HG03558 (cell line): ENCODE data around the gene CARD6.
A peak's percentile ranks its signal among the peaks of the same experiment; 100 is the strongest.
"Not testable (repeated sequence)": the region's sequence is repeated elsewhere in the genome, so short reads cannot be mapped to it uniquely, and the experiment has no call there.

ENCODE experiments used
- ATAC-seq: cut with Tn5 transposase; IDR thresholded peaks from one replicate; pipeline ENCODE4 v1.9.1; 2021; ENCODE audit warnings: moderate number of reproducible peaks; ENCODE audit not compliant: unreplicated experiment; ENCODE audit errors: extremely low read depth

CARD6 gene

DNA sequence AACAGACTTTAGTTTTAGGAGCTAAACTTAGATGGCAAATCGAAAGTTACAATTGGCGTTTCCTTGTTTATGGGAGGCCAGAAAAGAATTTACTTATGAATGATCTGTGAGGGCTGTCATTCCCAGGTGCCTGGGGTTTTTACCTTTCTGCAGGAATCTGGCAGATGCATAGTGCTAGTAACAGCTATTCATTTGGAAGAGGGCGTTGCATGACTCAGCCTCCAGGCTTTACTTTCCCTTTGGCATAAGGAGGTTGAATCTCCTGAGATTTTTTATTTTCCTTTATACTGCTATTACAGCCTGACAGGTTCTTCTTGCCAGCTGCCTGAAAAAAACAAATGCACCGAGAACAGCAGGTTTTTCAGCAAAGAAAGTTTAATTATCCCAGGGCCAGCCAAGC is 30.0 kb downstream of the CARD6 start:
- ATAC-seq, result no peak

DNA sequence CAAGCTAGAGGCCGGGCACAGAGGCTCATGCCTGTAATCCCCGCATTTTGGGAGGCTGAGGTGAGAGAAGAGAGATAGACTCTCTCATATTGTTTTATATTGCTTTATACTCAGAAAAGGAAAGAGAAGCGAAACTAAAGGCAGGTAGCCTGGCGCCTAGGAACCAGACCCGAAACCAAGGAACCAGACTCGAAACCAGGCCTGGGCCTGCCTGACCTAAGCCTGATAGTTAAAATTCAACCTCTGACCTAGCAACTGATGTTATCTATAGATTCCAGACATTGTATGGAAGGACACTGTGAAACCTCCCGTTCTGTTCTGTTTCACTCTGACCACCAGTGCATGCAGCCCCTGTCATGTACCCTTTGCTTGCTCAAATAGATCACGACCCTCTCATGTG is 31.1 kb downstream of the CARD6 start:
- ATAC-seq, result not testable (repeated sequence)

DNA sequence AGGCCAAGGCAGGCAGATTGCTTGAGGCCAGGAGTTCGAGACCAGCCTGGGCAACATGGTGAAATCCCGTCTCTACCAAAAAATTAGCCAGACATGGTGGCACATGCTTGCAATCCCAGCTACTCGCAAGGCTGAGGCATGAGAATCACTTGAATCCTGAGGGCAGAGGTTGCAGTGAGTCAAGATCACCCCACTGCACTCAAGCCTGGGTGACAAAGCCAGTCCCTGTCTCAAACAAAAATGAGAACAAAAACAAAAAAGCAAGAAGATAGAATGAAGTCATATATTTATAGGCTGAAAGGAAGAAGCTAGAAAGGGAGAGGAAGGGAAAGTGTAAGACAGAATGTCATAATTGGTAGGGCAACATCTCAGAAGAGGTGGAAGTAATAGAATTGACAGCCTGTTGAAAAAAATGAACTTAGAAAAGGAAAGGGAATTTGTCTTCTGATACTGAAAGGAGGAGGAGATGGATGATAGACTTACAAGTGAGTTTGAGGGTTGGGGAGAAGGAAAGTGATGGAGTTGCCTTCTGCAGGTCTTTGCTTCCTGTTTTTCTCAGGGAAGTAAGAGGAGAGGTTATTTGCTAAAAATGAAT is 32.2 kb downstream of the CARD6 start:
- ATAC-seq, result no peak

DNA sequence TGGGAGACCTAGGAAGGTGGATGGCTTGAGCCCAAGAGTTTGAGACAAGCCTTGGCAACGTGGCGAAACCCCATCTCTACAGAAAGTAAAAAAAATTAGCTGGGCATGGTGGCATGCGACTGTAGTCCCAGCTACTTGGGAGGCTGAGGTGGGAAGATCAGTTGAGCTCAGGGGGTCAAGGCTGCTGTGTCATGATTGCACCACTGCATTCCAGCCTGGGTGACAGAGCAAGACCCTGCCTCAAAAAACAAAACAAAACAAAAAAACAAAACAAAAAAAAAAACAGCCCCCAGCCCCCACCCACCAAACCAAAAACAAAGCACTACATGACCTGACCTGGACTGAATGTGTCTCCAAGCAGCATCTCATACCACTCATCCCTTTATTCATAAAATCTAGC is 34.8 kb downstream of the CARD6 start:
- ATAC-seq, result no peak

DNA sequence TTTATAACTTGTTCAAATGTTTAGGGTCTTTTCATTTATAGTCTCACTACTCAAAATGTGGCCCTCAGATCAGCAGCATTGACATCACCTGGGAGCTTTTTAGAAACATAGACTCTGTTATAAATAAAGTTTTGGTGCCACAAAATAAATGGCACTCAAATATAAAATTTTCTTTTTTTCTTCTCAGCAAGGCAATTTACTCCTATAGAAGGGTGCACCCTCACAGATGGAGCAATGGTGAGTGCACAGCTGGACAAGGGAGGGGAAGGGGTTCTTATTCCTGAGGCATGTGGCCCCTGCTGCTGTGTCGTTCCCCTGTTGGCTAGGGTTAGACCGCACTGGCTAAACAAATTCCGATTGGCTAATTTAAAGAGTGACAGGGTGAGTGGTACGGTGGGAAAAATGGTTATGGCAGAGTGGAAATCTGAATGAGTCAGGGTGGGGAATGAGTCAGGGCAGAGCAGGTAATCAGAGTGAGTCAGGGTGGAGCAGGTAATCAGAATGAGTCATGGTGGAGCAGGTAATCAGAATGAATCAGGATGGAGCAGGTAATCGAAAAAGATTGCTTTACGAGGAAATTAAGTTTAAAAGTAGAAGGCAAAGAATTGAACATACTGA is 36.3 kb downstream of the CARD6 start:
- ATAC-seq, result no peak

DNA sequence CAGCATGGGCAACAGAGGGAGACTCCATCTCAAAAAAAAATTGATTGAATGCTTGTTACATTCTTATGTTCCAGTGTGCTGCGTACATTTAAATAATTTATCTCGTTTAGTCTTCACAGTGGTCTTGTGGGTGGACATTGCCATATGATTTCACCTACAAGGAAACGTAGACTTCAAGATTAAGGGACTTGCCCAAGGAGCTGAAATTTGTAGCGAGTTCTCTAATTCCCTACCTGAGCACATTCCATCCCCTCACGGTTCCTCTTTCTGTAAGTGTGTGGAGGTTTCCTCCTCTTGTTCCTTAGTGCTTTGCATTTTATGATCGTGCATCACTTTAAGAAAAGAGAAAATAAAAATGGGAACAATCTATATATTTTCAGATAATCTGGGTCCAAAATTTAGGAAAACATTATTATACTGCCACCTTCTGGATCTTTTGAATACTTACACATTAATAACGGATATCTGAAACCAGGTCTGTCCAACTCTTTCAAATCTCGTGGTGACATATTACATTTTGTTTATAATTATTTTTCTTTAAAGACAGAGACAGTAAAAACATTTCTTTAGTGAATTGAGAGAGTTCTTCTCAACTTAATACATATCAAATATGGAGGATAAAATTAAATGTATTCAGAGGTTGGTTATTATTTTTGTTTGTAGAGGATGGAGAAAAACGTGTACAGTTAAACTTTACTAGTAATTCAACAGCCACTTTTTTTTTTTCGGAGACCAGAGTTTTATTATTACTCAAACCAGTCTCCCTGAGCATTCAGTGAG is 38.2 kb downstream of the CARD6 start:
- ATAC-seq, result no peak

DNA sequence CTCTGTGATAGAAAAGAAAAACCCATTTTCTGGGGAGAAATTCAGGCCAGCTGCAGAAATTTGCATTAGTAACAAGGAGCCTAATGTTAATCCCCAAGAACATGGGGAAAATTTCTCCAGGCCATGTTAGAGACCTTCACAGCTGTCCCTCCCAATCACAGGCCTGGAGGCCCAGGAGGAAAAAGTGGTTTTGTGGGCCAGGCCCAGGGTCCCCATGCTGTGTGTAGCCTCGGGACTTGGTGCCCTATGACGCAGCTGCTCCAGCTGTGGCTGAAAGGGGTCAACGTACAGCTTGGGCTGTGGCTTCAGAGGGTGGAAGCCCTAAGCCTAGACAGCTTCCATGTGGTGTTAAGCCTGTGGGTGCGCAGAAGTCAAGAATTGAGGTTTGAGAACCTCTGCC is 41.1 kb downstream of the CARD6 start:
- ATAC-seq, result no peak

DNA sequence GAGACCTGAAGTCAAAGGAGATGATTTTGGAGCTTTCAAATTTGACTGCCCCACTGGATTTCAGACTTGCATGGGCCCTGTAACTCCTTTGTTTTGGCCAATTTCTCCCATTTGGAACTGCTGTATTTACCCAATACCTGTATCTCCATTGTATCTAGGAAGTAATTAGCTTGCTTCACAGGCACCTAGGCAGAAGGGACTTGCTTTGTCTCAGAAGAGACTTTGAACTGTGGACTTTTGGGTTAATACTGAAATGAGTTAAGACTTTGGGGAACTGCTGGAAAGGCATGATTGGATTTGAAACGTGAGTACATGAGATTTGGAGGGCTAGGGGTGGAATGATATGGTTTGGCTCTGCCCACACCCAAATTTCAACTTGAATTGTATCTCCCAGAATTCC is 41.9 kb downstream of the CARD6 start:
- not testable (repeated sequence) for ATAC-seq

DNA sequence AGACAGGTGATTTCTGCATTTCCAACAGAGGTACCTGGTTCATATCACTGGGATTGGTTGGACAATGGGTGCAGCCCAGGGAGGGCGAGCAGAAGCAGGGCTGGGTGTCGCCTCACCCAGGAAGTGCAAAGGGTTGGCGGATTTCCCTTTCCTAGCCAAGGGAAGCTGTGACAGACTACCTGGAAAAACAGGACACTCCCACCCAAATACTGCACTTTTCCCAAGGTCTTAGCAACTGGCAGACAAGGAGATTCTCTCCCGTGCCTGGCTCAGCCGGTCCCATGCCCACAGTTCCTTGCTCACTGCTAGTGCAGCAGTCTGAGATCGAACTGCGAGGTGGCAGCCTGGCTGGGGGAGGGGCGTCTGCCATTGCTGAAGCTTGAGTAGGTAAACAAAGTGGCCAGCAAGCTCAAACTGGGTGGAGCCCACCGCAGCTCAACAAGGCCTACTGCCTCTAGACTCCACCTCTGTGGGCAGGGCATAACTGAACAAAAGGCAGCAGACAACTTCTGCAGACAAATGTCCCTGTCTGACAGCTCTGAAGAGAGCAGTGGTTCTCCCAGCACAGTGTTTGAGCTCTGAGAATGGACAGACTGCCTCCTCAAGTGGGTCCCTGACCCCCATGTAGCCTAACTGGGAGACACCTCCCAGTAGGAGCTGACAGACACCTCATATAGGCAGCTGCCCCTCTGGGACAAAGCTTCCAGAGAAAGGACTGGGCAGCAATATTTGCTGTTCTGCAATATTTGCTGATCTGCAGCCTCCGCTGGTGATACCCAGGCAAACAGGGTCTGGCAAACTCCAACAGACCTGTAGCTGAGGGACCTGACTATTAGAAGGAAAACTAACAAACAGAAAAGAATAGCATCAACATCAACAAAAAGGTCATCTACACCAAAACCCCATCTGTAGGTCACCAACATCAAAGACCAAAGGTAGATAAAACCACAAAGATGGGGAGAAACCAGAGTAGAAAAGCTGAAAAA is 54.6 kb downstream of the CARD6 start:
- not testable (repeated sequence) for ATAC-seq

DNA sequence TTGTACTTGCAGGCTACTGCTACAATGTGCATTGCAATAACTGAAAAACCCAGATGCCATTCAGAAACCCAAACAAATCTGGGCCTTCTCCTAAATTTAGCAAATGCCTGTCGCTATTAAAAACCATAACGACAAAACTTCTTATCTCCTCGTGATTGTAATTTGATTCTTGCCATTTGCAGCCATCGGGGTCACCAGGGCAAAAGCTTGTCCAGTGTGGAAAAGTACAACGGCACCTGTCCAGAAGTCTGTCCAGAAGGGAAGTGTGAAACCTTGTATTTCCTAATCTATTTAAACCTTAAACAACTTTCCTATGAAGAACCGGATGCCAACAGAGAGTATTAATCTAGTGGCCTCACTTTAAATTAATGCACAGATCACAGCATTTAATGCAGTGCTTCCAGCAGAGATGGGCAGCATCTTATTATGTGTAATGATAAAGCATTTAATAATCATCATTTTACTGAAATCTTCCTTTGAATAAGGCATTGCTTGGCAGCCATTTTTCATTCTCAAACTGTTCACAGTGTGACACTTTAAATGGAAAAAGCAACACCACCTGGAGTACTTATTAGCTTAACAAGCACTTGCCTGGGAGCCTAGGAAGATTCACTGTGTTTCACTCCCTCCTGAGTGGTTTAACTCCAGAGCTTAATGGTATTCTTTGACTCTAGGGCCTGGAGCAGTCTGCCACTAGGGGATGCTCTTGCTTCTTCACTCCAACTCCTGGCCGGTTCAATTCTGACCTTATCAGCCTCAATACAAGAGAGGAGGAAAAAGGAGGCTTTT is 63.2 kb downstream of the CARD6 start:
- peak; percentile 84 for ATAC-seq

DNA sequence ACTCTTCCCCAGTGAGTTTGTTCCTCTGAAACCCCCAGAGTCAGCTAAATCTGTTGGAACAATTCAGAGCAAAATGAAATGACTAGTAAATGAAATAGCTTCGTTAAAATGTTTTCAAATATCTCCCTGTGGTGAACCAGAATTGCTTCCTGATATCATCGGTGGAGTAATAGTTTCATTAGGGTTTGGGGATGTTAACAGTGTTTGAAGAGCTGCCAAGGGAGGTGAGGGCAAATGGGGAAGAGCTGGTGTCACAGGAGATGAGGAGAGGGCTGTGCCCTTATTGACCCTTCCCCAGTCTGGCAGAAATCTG is 63.8 kb downstream of the CARD6 start:
- ATAC-seq, result no peak

DNA sequence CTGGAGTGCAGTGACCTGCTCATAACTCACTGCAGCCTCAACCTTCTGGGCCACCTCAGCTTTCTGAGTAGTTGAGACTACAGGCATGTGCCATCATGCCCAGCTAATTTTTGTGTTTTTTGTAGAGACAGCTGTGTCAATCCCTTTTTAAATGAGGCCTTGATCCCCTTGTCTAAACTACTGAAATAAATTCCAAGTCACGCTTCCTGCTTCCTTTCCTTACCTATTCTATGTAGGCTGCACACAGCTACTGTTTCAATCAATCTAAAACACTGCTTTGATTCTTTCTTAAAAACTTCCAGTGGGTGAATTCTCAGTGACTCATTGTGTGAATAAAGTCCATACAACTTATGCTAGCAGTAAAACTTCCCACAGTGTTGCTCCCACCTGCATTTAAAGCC is 65.2 kb downstream of the CARD6 start:
- ATAC-seq, result no peak

DNA sequence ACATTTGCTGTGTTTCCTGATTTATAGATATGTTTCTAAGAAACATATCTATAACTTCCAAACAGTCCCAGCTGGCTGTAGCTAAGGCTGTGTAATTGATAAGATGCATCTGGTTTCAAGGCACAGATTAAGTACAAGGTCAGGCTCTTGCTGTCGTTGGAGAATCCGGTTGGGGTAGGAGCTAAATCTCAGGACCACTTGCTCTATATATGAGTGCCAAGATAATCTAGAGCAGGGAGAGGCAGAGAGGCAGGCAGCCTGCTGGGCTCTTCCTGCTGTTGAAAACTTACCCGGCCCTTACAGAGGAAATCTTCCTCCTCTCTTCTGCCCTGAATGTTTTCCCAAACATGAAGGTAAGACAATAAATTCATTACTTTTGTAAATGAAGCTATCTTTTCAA is 68.1 kb downstream of the CARD6 start, which contains the start of gene C7:
Gene C7, plus strand, starts transcription at position 234 of the 400 bp plus-strand sequence. Its CDS starts 114 bp downstream, at position 348.
- ATAC-seq, result no peak

DNA sequence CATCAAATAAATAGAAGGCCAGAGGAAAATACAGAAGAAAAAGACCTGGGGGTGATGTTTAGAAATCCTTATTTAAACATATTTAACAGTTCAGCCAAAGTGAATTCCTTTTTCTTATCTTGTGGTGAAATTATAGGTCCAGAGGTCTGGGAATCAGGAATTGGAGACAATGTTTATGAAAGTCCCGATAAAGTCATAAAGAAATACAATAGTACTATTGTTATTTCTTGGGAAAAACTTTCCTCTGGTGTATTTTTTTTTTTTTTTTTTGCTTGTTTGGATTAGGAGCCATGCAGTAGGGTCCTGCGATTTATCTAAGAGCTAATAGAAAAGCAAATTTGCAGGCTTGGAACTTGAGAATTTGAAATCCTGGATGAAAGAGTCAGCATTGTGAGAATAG is 68.6 kb downstream of the CARD6 start:
- ATAC-seq, result no peak
